ENCODE measurements around the gene TRPM3.
"Not testable (repeated sequence)": the region's sequence is repeated elsewhere in the genome, so short reads cannot be mapped to it uniquely, and the experiment has no call there.

TRPM3 gene

GRCh38 chr9:70630971-70631370 is 490.4 kb downstream of the TRPM3 start:
- no peak for TF ChIP-seq BACH2 (CRISPR knock-in tag; IDR thresholded peaks at IDR 0.05; ENCODE audit: borderline replicate concordance)
- TF ChIP-seq TOX (CRISPR knock-in tag; IDR thresholded peaks at IDR 0.05; ENCODE audit: borderline replicate concordance), result no peak
- TF ChIP-seq SNAI2 (CRISPR knock-in tag; IDR thresholded peaks at IDR 0.05), result no peak
- no peak for TF ChIP-seq ZFP30 (CRISPR knock-in tag; IDR thresholded peaks at IDR 0.05)
- TF ChIP-seq TCF4 (CRISPR knock-in tag; IDR thresholded peaks at IDR 0.05; ENCODE audit: borderline replicate concordance), result no peak
- TF ChIP-seq ZNF70 (CRISPR knock-in tag; IDR thresholded peaks at IDR 0.05), result no peak
- no peak for TF ChIP-seq RARB (CRISPR knock-in tag; IDR thresholded peaks at IDR 0.05)
- no peak for TF ChIP-seq ARNTL (CRISPR knock-in tag; IDR thresholded peaks at IDR 0.05; ENCODE audit: borderline replicate concordance, low read depth)
- no peak for TF ChIP-seq GLIS3 (CRISPR knock-in tag; IDR thresholded peaks at IDR 0.05)
- TF ChIP-seq PPARA (CRISPR knock-in tag; IDR thresholded peaks at IDR 0.05; ENCODE audit: borderline replicate concordance), result no peak
- TF ChIP-seq TSHZ2 (CRISPR knock-in tag; IDR thresholded peaks at IDR 0.05), result no peak
- TF ChIP-seq ISL1 (CRISPR knock-in tag; IDR thresholded peaks at IDR 0.05), result no peak
- ATAC-seq, result no peak

- not testable (repeated sequence) for ATAC-seq
These were observed 492.2 kb downstream of the TRPM3 start for GRCh38 chr9:70629080-70629685.

- TF ChIP-seq TSHZ2 (CRISPR knock-in tag; IDR thresholded peaks at IDR 0.05) (no peak), CSRNP3 (CRISPR knock-in tag; IDR thresholded peaks at IDR 0.05) (no peak), RARB (CRISPR knock-in tag; IDR thresholded peaks at IDR 0.05) (no peak), ZFP3 (CRISPR knock-in tag; IDR thresholded peaks at IDR 0.05) (no peak), OSR1 (CRISPR knock-in tag; IDR thresholded peaks at IDR 0.05) (no peak), PPARA (CRISPR knock-in tag; IDR thresholded peaks at IDR 0.05; ENCODE audit: borderline replicate concordance) (no peak), CREB5 (CRISPR knock-in tag; IDR thresholded peaks at IDR 0.05; ENCODE audit: low read depth) (no peak), ISL1 (CRISPR knock-in tag; IDR thresholded peaks at IDR 0.05) (no peak)
- ATAC-seq, result no peak
These were observed 496.3 kb downstream of the TRPM3 start for GRCh38 chr9:70625078-70625477.

- TF ChIP-seq ZNF565 (CRISPR knock-in tag; conservative IDR thresholded peaks at IDR 0.05; ENCODE audit: low read depth), result no peak
- TF ChIP-seq ZFP30 (CRISPR knock-in tag; IDR thresholded peaks at IDR 0.05), result no peak
- no peak for TF ChIP-seq ZNF70 (CRISPR knock-in tag; IDR thresholded peaks at IDR 0.05)
- no peak for TF ChIP-seq CREB5 (CRISPR knock-in tag; IDR thresholded peaks at IDR 0.05; ENCODE audit: low read depth)
- TF ChIP-seq RARB (CRISPR knock-in tag; IDR thresholded peaks at IDR 0.05), result no peak
- no peak for TF ChIP-seq ZC3H10 (CRISPR knock-in tag; IDR thresholded peaks at IDR 0.05)
- TF ChIP-seq POU6F1 (CRISPR knock-in tag; IDR thresholded peaks at IDR 0.05; ENCODE audit: borderline replicate concordance, low read depth), result no peak
- no peak for TF ChIP-seq PPARA (CRISPR knock-in tag; IDR thresholded peaks at IDR 0.05; ENCODE audit: borderline replicate concordance)
- no peak for ATAC-seq
These were observed 502.6 kb downstream of the TRPM3 start for GRCh38 chr9:70618784-70619183.

All from SK-N-SH treated with all-trans-retinoic acid at 6 μM for 48 hours (cell line).